GM12873 (cell line): Measurements from ENCODE around the gene SIRT4.
A peak's percentile ranks its signal among the peaks of the same experiment; 100 is the strongest.

Experiments used
- CTCF ChIP-seq: IDR thresholded peaks from 2 replicates; pipeline ENCODE4 v1.5.1; 2012; ENCODE audit warnings: low read depth, mild to moderate bottlenecking, moderate library complexity, low read length, control low read depth; ENCODE audit not compliant: insufficient read depth; ENCODE audit errors: missing control alignments

Gene SIRT4

GRCh38 chr12:120287491-120287890 lies 14.6 kb upstream of the SIRT4 start:
- TF ChIP-seq CTCF = no peak

- TF ChIP-seq CTCF = no peak
Measured at GRCh38 chr12:120290609-120291305, 11.4 kb upstream of the SIRT4 start.

GRCh38 chr12:120292411-120292660 lies 9.8 kb upstream of the SIRT4 start:
- TF ChIP-seq CTCF = no peak

- no peak for TF ChIP-seq CTCF
Measured at GRCh38 chr12:120292661-120293531, 9.2 kb upstream of the SIRT4 start, which contains the start of gene RNU4-1. RNU4-1 (minus strand) TSS chr12:120293237.

GRCh38 chr12:120314220-120314619 lies 12.1 kb downstream of the SIRT4 start:
- peak; percentile 44 for TF ChIP-seq CTCF

- no peak for TF ChIP-seq CTCF
Measured at GRCh38 chr12:120316798-120317223, 14.7 kb downstream of the SIRT4 start.

GRCh38 chr12:120317224-120318105 lies 15.3 kb downstream of the SIRT4 start:
- peak; percentile 64 for TF ChIP-seq CTCF
